HEK293 (cell line): Measurements from ENCODE around the gene CACNA1F.
A peak's percentile ranks its signal among the peaks of the same experiment; 100 is the strongest.

Experiments used
- CTCF ChIA-PET: fragments of 350-600 bp; formaldehyde crosslinking; extraction: SDS; loops from one replicate; lab custom pipeline; 2021; ENCODE audit warnings: antibody characterized with exemption; lab: Yijun Ruan, JAX
- POLR2A ChIA-PET: fragments of 300-600 bp; formaldehyde crosslinking; extraction: SDS; loops from one replicate; lab custom pipeline; 2020; ENCODE audit warnings: antibody characterized with exemption, inconsistent platforms; lab: Yijun Ruan, JAX
- H3K27ac ChIP-seq: fragments of 200-500 bp; sonication (Bioruptor generic); 2 replicates; pipeline ENCODE4 v1.5.1; 2014; ENCODE audit warnings: low read depth, low read length, control low read depth, inconsistent platforms; ENCODE audit errors: extremely low read depth
- H3K36me3 ChIP-seq, 2 experiments: fragments of 200-500 bp in 1 of 2; sonication (Bioruptor generic) in 1 of 2; 1 replicate in 1 of 2; 2 replicates in 1 of 2; pipeline ENCODE4 v1.5.1; 2014 to 2017; ENCODE audit warnings: inconsistent platforms in 2 of 2, low read length in 2 of 2; ENCODE audit not compliant: control insufficient read depth in 2 of 2, insufficient read depth in 1 of 2
- H3K4me1 ChIP-seq: fragments of 200-500 bp; sonication (Bioruptor generic); 2 replicates; pipeline ENCODE4 v1.5.1; 2014; ENCODE audit warnings: mild to moderate bottlenecking, low read length, inconsistent platforms; ENCODE audit not compliant: control insufficient read depth, insufficient read depth
- H3K4me3 ChIP-seq: 2 replicates; pipeline ENCODE4 v1.5.1; 2011; ENCODE audit warnings: low read depth, mild to moderate bottlenecking, control low read depth, low read length, moderate library complexity
- H3K9me3 ChIP-seq: fragments of 200-500 bp; sonication (Bioruptor generic); 2 replicates; pipeline ENCODE4 v1.5.1; 2014; ENCODE audit warnings: low read depth, low read length, inconsistent platforms; ENCODE audit not compliant: control insufficient read depth, insufficient read depth
- GLIS2 ChIP-seq: fragments of 450-650 bp; formaldehyde crosslinking; IDR thresholded peaks from 2 replicates; pipeline ENCODE4 v1.5.1; 2016; ENCODE audit warnings: missing biosample characterization, missing genetic modification characterization
- HOXC10 ChIP-seq: sonication (generic); formaldehyde crosslinking; IDR thresholded peaks from 2 replicates; pipeline ENCODE4 v1.8.1; 2023; ENCODE audit warnings: mild to moderate bottlenecking, missing genetic modification reagents
- KLF7 ChIP-seq: fragments of 450-650 bp; formaldehyde crosslinking; IDR thresholded peaks from 2 replicates; pipeline ENCODE4 v1.5.1; 2016; ENCODE audit warnings: missing biosample characterization, missing genetic modification characterization, borderline replicate concordance
- KLF8 ChIP-seq: fragments of 450-650 bp; formaldehyde crosslinking; IDR thresholded peaks from 2 replicates; pipeline ENCODE4 v1.5.1; 2016; ENCODE audit warnings: missing biosample characterization, missing genetic modification characterization
- OSR2 ChIP-seq: fragments of 450-650 bp; formaldehyde crosslinking; IDR thresholded peaks from 2 replicates; pipeline ENCODE4 v1.5.1; 2016; ENCODE audit warnings: missing biosample characterization, missing genetic modification characterization
- PRDM1 ChIP-seq: fragments of 450-650 bp; formaldehyde crosslinking; IDR thresholded peaks from 2 replicates; pipeline ENCODE4; 2016; ENCODE audit warnings: missing biosample characterization, missing genetic modification characterization
- REPIN1 ChIP-seq: fragments of 450-650 bp; formaldehyde crosslinking; IDR thresholded peaks from 2 replicates; pipeline ENCODE4 v1.5.1; 2017; ENCODE audit warnings: missing biosample characterization, missing genetic modification characterization, low read depth
- SETDB1 ChIP-seq: IDR thresholded peaks from one replicate; pipeline ENCODE4 v1.6.1; 2017; ENCODE audit warnings: mild to moderate bottlenecking, low read length, moderate library complexity, mixed read lengths; ENCODE audit not compliant: insufficient read length
- ZBTB21 ChIP-seq: fragments of 450-650 bp; formaldehyde crosslinking; IDR thresholded peaks from 2 replicates; pipeline ENCODE4 v1.5.1; 2017; ENCODE audit warnings: missing biosample characterization, missing genetic modification characterization
- ZBTB26 ChIP-seq: fragments of 450-650 bp; formaldehyde crosslinking; optimal IDR thresholded peaks from 2 replicates; pipeline ENCODE3; 2016; ENCODE audit warnings: missing biosample characterization, mild to moderate bottlenecking, missing genetic modification characterization
- ZFHX2 ChIP-seq: fragments of 450-650 bp; formaldehyde crosslinking; conservative IDR thresholded peaks from 2 replicates; pipeline ENCODE4 v1.5.1; 2016; ENCODE audit warnings: missing biosample characterization, missing genetic modification characterization
- ZNF114 ChIP-seq: fragments of 450-650 bp; formaldehyde crosslinking; IDR thresholded peaks from 2 replicates; pipeline ENCODE4 v1.5.0; 2017; ENCODE audit warnings: missing biosample characterization, missing genetic modification characterization
- ZNF157 ChIP-seq: fragments of 450-650 bp; formaldehyde crosslinking; IDR thresholded peaks from 2 replicates; pipeline ENCODE4 v1.5.1; 2016; ENCODE audit warnings: missing biosample characterization, missing genetic modification characterization
- ZNF16 ChIP-seq: fragments of 450-650 bp; formaldehyde crosslinking; IDR thresholded peaks from 2 replicates; pipeline ENCODE4 v1.5.1; 2016; ENCODE audit warnings: low read depth, missing biosample characterization, missing genetic modification characterization
- ZNF23 ChIP-seq: fragments of 450-650 bp; formaldehyde crosslinking; IDR thresholded peaks from 2 replicates; pipeline ENCODE4 v1.5.1; 2016; ENCODE audit warnings: missing biosample characterization, missing genetic modification characterization, borderline replicate concordance
- ZNF239 ChIP-seq: fragments of 450-650 bp; formaldehyde crosslinking; IDR thresholded peaks from 2 replicates; pipeline ENCODE4 v1.5.1; 2016; ENCODE audit warnings: missing biosample characterization, missing genetic modification characterization
- ZNF266 ChIP-seq: fragments of 450-650 bp; formaldehyde crosslinking; IDR thresholded peaks from 2 replicates; pipeline ENCODE4 v1.5.1; 2016; ENCODE audit warnings: missing biosample characterization, missing genetic modification characterization, low read depth
- ZNF341 ChIP-seq: fragments of 450-650 bp; formaldehyde crosslinking; IDR thresholded peaks from 2 replicates; pipeline ENCODE4; 2016; ENCODE audit warnings: low read depth, missing biosample characterization, missing genetic modification characterization
- ZNF354C ChIP-seq: fragments of 450-650 bp; formaldehyde crosslinking; IDR thresholded peaks from 2 replicates; pipeline ENCODE4 v1.5.1; 2016; ENCODE audit warnings: missing biosample characterization, missing genetic modification characterization, low read depth, borderline replicate concordance
- ZNF391 ChIP-seq: fragments of 450-650 bp; formaldehyde crosslinking; IDR thresholded peaks from 2 replicates; pipeline ENCODE4 v1.5.1; 2016; ENCODE audit warnings: low read depth, missing biosample characterization, missing genetic modification characterization, borderline replicate concordance
- ZNF398 ChIP-seq: fragments of 450-650 bp; formaldehyde crosslinking; IDR thresholded peaks from 2 replicates; pipeline ENCODE4 v1.5.1; 2017; ENCODE audit warnings: missing biosample characterization, missing genetic modification characterization
- ZNF416 ChIP-seq: fragments of 450-650 bp; formaldehyde crosslinking; IDR thresholded peaks from 2 replicates; pipeline ENCODE4 v1.5.1; 2016; ENCODE audit warnings: missing biosample characterization, missing genetic modification characterization
- ZNF473 ChIP-seq: fragments of 450-650 bp; formaldehyde crosslinking; IDR thresholded peaks from 2 replicates; pipeline ENCODE4 v1.5.1; 2017; ENCODE audit warnings: missing biosample characterization, missing genetic modification characterization
- ZNF548 ChIP-seq: fragments of 450-650 bp; formaldehyde crosslinking; IDR thresholded peaks from 2 replicates; pipeline ENCODE4 v1.5.1; 2016; ENCODE audit warnings: missing biosample characterization, missing genetic modification characterization
- ZNF561 ChIP-seq: fragments of 450-650 bp; IDR thresholded peaks from 2 replicates; pipeline ENCODE4 v1.5.1; 2018; ENCODE audit warnings: missing biosample characterization, missing genetic modification characterization, borderline replicate concordance
- ZNF626 ChIP-seq: fragments of 450-650 bp; sonication (Bioruptor Pico); formaldehyde crosslinking; IDR thresholded peaks from 2 replicates; pipeline ENCODE4 v1.5.1; 2018; ENCODE audit warnings: missing biosample characterization, missing genetic modification characterization, inconsistent platforms
- ZSCAN5A ChIP-seq: fragments of 450-650 bp; formaldehyde crosslinking; IDR thresholded peaks from 2 replicates; pipeline ENCODE4 v1.5.1; 2016; ENCODE audit warnings: missing biosample characterization, missing genetic modification characterization
- ZXDB ChIP-seq: fragments of 450-650 bp; formaldehyde crosslinking; IDR thresholded peaks from 2 replicates; pipeline ENCODE4 v1.5.1; 2016; ENCODE audit warnings: missing biosample characterization, missing genetic modification characterization

The CACNA1F gene

GRCh38 chrX:49204709-49205108, 28.4 kb downstream of the CACNA1F start (continued):
- TF ChIP-seq ZNF398 (tag by site-specific recombination) = no peak
- TF ChIP-seq ZBTB26 (tag by site-specific recombination) = no peak
- no peak for TF ChIP-seq KLF8 (tag by site-specific recombination)
- TF ChIP-seq ZFHX2 (tag by site-specific recombination) = peak; percentile 79
- TF ChIP-seq, all 188 proteins: peak for 2

- no peaks in the 10 kb centered on the region for H3K4me1 ChIP-seq
- no peaks in the 10 kb centered on the region for H3K9me3 ChIP-seq
- POLR2A ChIA-PET = no interaction called here
- no peak overlapping the region for H3K4me3 ChIP-seq
- H3K36me3 ChIP-seq = no peaks in the 10 kb centered on the region
- TF ChIP-seq ZBTB21 (tag by site-specific recombination) (no peak), ZNF157 (no peak), HOXC10 (no peak)
- TF ChIP-seq, all 188 proteins: peak for 0
- H3K27ac ChIP-seq = no peak overlapping the region
- CTCF ChIA-PET = no interaction called here
These were observed 29.1 kb downstream of the CACNA1F start for GRCh38 chrX:49204017-49204416.

- no peak overlapping the region for H3K27ac ChIP-seq
- no peaks in the 10 kb centered on the region for H3K4me1 ChIP-seq
- TF ChIP-seq ZNF16 = 0 out of 2 replicates have a peak, but pooled peaks have one; percentile 17
- TF ChIP-seq ZXDB (tag by site-specific recombination) = no peak
- no peak for TF ChIP-seq ZNF626
- no peak for TF ChIP-seq ZNF266
- TF ChIP-seq PRDM1 = no peak
- no peak for TF ChIP-seq ZNF391
- no peaks in the 10 kb centered on the region for H3K36me3 ChIP-seq
- H3K9me3 ChIP-seq = no peaks in the 10 kb centered on the region
- H3K4me3 ChIP-seq = no peak overlapping the region
- ChIA-PET CTCF (interaction anchor here (0.8 kb wide), 1 partner anchor 11 kb away, joined by 3 read pairs; no protein-coding TSS in a partner anchor), POLR2A (no interaction called here)
These were observed 29.6 kb downstream of the CACNA1F start for GRCh38 chrX:49203536-49203935.

- H3K27ac ChIP-seq = no peak overlapping the region
- H3K9me3 ChIP-seq = no peaks in the 10 kb centered on the region
- H3K4me3 ChIP-seq = no peak overlapping the region
- no peaks in the 10 kb centered on the region for H3K4me1 ChIP-seq
- no peaks in the 10 kb centered on the region for H3K36me3 ChIP-seq
- ChIA-PET POLR2A (interaction anchor here (0.9 kb wide), 1 partner anchor 11 kb away, joined by 3 read pairs; no protein-coding TSS in a partner anchor), CTCF (interaction anchor here (1.0 kb wide), 1 partner anchor 12 kb away, joined by 3 read pairs; no protein-coding TSS in a partner anchor)
- no peak for TF ChIP-seq ZSCAN5A (tag by site-specific recombination)
- no peak for TF ChIP-seq REPIN1
- no peak for TF ChIP-seq GLIS2 (tag by site-specific recombination)
- no peak for TF ChIP-seq KLF7
- no peak for TF ChIP-seq ZNF548
- TF ChIP-seq ZBTB26 (tag by site-specific recombination) = no peak
- TF ChIP-seq ZNF23 (tag by site-specific recombination) = no peak
- TF ChIP-seq ZNF561 = no peak
- no peak for TF ChIP-seq ZNF114
- no peak for TF ChIP-seq SETDB1
- no peak for TF ChIP-seq ZNF473 (tag by site-specific recombination)
- TF ChIP-seq ZNF239 (tag by site-specific recombination) = no peak
- no peak for TF ChIP-seq OSR2 (tag by site-specific recombination)
- no peak for TF ChIP-seq ZNF354C (tag by site-specific recombination)
- no peak for TF ChIP-seq ZNF341
- no peak for TF ChIP-seq ZNF416 (tag by site-specific recombination)
These were observed 31.1 kb downstream of the CACNA1F start for GRCh38 chrX:49202022-49202421.
